ENCODE results near the gene CWC22.

- TF ChIP-seq CTCF (conservative IDR thresholded peaks at IDR 0.05 in 1 of 2, IDR thresholded peaks at IDR 0.05 in 1 of 2; ENCODE audit: low read depth in 1 of 2, low read length in 2 of 2): no peak
- no peak for TF ChIP-seq EZH2 (IDR thresholded peaks at IDR 0.05; ENCODE audit: low read length, missing control alignments)
These were observed 39.1 kb upstream of the CWC22 start for GRCh38 chr2:180046202-180046601.

All from fibroblast of lung (primary cell).